ENCODE results near the gene GRB10. TPM values are rescaled to one million over a fixed set of nuclear protein-coding genes. Genes with fewer than 3 reads are reported as not detected.

The GRB10 gene
- total RNA-seq, 4 donors from 2014 or later = 28.5 to 58.0 (median 53.0) TPM

DNA sequence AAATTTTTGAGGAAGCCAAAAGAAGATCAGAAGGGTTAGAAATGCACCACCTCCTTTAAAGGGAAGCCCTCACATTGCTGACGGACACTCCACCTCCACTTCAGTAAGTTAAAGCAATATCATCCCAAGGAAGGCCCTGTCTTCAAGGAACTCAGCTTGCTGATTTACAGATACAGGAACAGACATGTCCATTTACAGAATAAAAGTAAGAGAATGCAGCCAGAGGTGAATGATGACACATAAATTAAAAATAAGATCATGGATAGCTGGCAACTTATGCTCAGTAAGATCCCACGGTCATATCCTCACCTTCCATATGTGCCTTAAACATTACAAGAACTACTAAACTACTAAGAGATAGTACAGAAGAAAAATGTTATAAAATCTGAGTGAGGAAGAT, 20.4 kb downstream of the GRB10 start:
- no peak for TF ChIP-seq CTCF (IDR thresholded peaks at IDR 0.05)
- no peak for TF ChIP-seq EP300 (IDR thresholded peaks at IDR 0.05)
- no peak for TF ChIP-seq POLR2A (IDR thresholded peaks at IDR 0.05)
- TF ChIP-seq POLR2AphosphoS5 (IDR thresholded peaks at IDR 0.05) = no peak
- 85 to 96% methylated on average over 2 of the region's 2 CpGs for WGBS, 2 donors (ENCODE audit: low coverage in 1 of 2)
- H3K4me1 ChIP-seq = peaks cover 0 to 22% (median 0%) of the 10 kb centered on the region in 3 donors
- H3K9me3 ChIP-seq = no peaks in the 10 kb centered on the region
- no peak for ATAC-seq
- no peaks in the 10 kb centered on the region for H3K36me3 ChIP-seq
- H3K4me3 ChIP-seq = no peak overlapping the region
- H3K27me3 ChIP-seq = no peaks in the 10 kb centered on the region
- H3K27ac ChIP-seq = no peak overlapping the region

DNA sequence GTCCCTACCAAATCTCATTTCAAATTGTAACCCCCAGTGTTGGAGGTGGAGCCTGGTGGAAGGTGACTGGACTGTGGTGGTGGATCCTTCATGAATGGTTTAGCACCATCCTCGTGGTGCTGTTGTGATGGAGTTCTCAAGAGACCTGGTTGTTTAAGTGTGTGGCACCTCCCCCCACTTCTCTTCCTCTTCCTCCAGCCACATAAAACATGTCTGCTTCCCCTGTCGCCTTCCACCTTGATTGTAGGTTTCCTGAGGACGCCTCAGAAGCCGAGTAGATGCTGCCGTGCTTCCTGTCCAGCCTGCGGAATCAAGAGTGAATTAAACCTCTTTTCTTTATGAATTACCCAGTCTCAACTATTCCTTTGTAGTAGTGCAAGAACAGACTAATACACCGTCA, 21.0 kb downstream of the GRB10 start:
- no peak for TF ChIP-seq EP300 (IDR thresholded peaks at IDR 0.05)
- TF ChIP-seq POLR2AphosphoS5 (IDR thresholded peaks at IDR 0.05) = no peak
- TF ChIP-seq CTCF (IDR thresholded peaks at IDR 0.05) = no peak
- TF ChIP-seq POLR2A (IDR thresholded peaks at IDR 0.05) = no peak
- H3K4me1 ChIP-seq = peaks cover 0 to 18% (median 0%) of the 10 kb centered on the region in 3 donors
- ATAC-seq = no peak
- H3K9me3 ChIP-seq = no peaks in the 10 kb centered on the region
- H3K27me3 ChIP-seq = no peaks in the 10 kb centered on the region
- no peak overlapping the region for H3K4me3 ChIP-seq
- 68 to 90% methylated on average over 2 to 6 of the region's 7 CpGs for WGBS, 2 donors (ENCODE audit: low coverage in 1 of 2)
- no peaks in the 10 kb centered on the region for H3K36me3 ChIP-seq
- no peak overlapping the region for H3K27ac ChIP-seq

GRCh38 chr7:50757703-50758390, 24.8 kb downstream of the GRB10 start:
- TF ChIP-seq POLR2AphosphoS5 (IDR thresholded peaks at IDR 0.05) = no peak
- TF ChIP-seq EP300 (IDR thresholded peaks at IDR 0.05) = no peak
- TF ChIP-seq POLR2A (IDR thresholded peaks at IDR 0.05) = no peak
- TF ChIP-seq CTCF (IDR thresholded peaks at IDR 0.05) = no peak
- 86 to 92% methylated on average over 4 to 10 of the region's 10 CpGs for WGBS, 2 donors (ENCODE audit: low coverage in 1 of 2)
- Histone ChIP-seq H3K36me3 (peaks cover 0 to 18% of the 10 kb centered on the region in 2 donors), H3K4me3 (no peak overlapping the region), H3K4me1 (peaks cover 0 to 37% (median 4%) of the 10 kb centered on the region in 3 donors), H3K27ac (no peak overlapping the region), H3K9me3 (no peaks in the 10 kb centered on the region), H3K27me3 (no peaks in the 10 kb centered on the region)
- no peak for ATAC-seq

- H3K9me3 ChIP-seq = no peaks in the 10 kb centered on the region
Observed at GRCh38 chr7:50756180-50756579, 26.5 kb downstream of the GRB10 start.

More at GRCh38 chr7:50756180-50756579, 26.5 kb downstream of the GRB10 start:
- Histone ChIP-seq H3K4me1 (peaks cover 0 to 37% (median 4%) of the 10 kb centered on the region in 3 donors), H3K36me3 (peaks cover 0 to 21% of the 10 kb centered on the region in 2 donors), H3K4me3 (no peak overlapping the region), H3K27me3 (no peaks in the 10 kb centered on the region), H3K27ac (no peak overlapping the region)
- ATAC-seq = no peak
- 93 to 98% methylated on average over 5 to 7 of the region's 9 CpGs for WGBS, 2 donors (ENCODE audit: low coverage in 1 of 2)
- no peak for TF ChIP-seq POLR2A (IDR thresholded peaks at IDR 0.05)
- no peak for TF ChIP-seq POLR2AphosphoS5 (IDR thresholded peaks at IDR 0.05)
- no peak for TF ChIP-seq CTCF (IDR thresholded peaks at IDR 0.05)
- no peak for TF ChIP-seq EP300 (IDR thresholded peaks at IDR 0.05)

Measured in gastroesophageal sphincter (tissue), 4 donors.